Lung (tissue), 12 donors: Measurements from ENCODE around the gene PACSIN3. TPM values are rescaled to one million over a fixed set of nuclear protein-coding genes. Genes with fewer than 3 reads are reported as not detected.

Experiments used
- ATAC-seq: fragments of 200-7000 bp; cut with Tn5 transposase; one replicate; pipeline ENCODE4 v1.9.1; 2020; ENCODE audit warnings: moderate number of reproducible peaks; ENCODE audit not compliant: insufficient read depth, low FRiP score
- DNase-seq, 3 donors: peaks; one replicate each; pipeline ENCODE4 v3.0.0-alpha.2; 2013 to 2017
- H3K27ac ChIP-seq, 2 donors: one replicate each; pipeline ENCODE4 v1.5.1; 2013; ENCODE audit warnings: mild to moderate bottlenecking in 2 of 2, moderate library complexity in 2 of 2, control low read depth in 1 of 2, inconsistent platforms in 1 of 2, low read depth in 1 of 2, low read length in 1 of 2
- H3K27me3 ChIP-seq, 3 donors: one replicate each; pipeline ENCODE4 v1.5.1; 2013; ENCODE audit warnings: low read length in 2 of 3; ENCODE audit not compliant: control insufficient read depth in 3 of 3, insufficient read depth in 3 of 3
- H3K36me3 ChIP-seq, 4 donors: one replicate each; pipeline ENCODE4 v1.5.1; 2013; ENCODE audit warnings: low read length in 4 of 4, mild to moderate bottlenecking in 1 of 4, moderate library complexity in 1 of 4; ENCODE audit not compliant: control insufficient read depth in 4 of 4, insufficient read depth in 4 of 4
- H3K4me1 ChIP-seq, 5 donors: one replicate each; pipeline ENCODE4 v1.5.1; 2013; ENCODE audit warnings: low read length in 5 of 5, mild to moderate bottlenecking in 2 of 5, moderate library complexity in 1 of 5; ENCODE audit not compliant: control insufficient read depth in 5 of 5, insufficient read depth in 5 of 5
- H3K4me3 ChIP-seq: one replicate; pipeline ENCODE4 v1.5.1; 2013; ENCODE audit warnings: mild to moderate bottlenecking, control low read depth, moderate library complexity
- H3K9ac ChIP-seq, 2 donors: one replicate each; pipeline ENCODE4 v1.5.1; 2013; ENCODE audit warnings: low read length in 2 of 2, control low read depth in 1 of 2; ENCODE audit not compliant: insufficient read depth in 1 of 2
- H3K9me3 ChIP-seq, 4 donors: one replicate each; pipeline ENCODE4 v1.5.1; 2013; ENCODE audit warnings: low read length in 3 of 4, mild to moderate bottlenecking in 1 of 4, moderate library complexity in 1 of 4; ENCODE audit not compliant: control insufficient read depth in 4 of 4, insufficient read depth in 3 of 4
- WGBS, 2 donors: extraction: QIAGEN DNeasy Blood & Tissue Kit; methylation state at CpG; one replicate each; pipeline ENCODE4 v1.1.7; 2013; 5-methylcytosine and 5-hydroxymethylcytosine counted together
- polyA plus RNA-seq, 2 donors: library from polyadenylated mRNA; stranded (reverse); fragments of 200-250 nt; gene quantifications; one replicate each; pipeline ENCODE4 v1.2.1, GENCODE V29; 2013
- total RNA-seq, 2 donors: library from RNA; depleted of rRNA in 1 of 2; stranded (reverse); fragments of >200 nt in 1 of 2; gene quantifications; one replicate each; pipeline ENCODE4 v1.2.1, GENCODE V29; 2014 to 2021
- TF ChIP-seq, protein P1 (sequence below): IDR thresholded peaks from 2 replicates; pipeline ENCODE4 v1.5.1; 2012; ENCODE audit warnings: mild to moderate bottlenecking; ENCODE audit errors: control extremely low read depth, extremely low read depth
- donor health status: control.
- donor health status: control.
- donor health status: Bipolar disorder and iron deficiency.
- donor health status: healthy.
- donor health status: DM: yes; HTN: yes; CAD: no.

The PACSIN3 gene
- total and polyA plus RNA-seq, 4 donors = 20.6 to 53.3 (median 36.3) TPM

DNA sequence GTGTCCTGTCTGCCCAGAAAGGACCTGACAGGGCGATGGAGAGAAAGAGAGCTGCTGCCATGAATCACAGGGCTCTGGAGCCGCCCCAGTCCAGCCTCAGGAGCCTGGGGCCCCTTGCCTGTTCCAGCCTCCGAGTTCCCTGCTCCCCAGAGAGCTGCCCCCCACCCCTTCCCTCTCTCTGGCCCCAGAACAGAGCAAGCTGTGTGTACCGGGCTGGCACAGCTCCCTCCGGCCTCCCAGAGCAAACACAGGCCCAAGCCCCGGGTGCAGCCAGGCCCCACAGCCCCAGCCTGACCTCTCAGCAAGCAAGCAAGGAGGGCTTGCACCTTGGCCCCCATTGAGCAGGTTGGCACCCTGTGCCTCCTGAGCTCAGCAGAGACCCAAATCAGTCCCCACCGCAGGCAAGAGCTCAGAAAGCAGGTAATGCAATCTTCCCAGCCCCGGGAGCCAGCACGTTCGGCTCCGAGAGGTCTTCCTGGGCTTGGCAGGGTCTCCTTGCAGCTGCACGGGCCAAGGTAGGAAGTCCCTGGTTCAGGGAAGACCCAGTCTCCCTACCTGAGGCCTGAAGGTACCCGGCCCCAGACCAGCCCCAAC lies 1.4 kb downstream of the PACSIN3 start:
- WGBS, 2 donors = 51 to 77% methylated on average over 11 to 13 of the region's 13 CpGs
- Histone ChIP-seq H3K9me3 (no peaks in the 10 kb centered on the region), H3K9ac (peak overlapping the region; percentile 16 to 53), H3K27ac (peak overlapping the region; percentile 95 to 98), H3K4me3 (peak overlapping the region; percentile 70), H3K36me3 (peaks cover 0 to 2% (median 0%) of the 10 kb centered on the region in 4 donors), H3K4me1 (peaks cover 4 to 29% (median 5%) of the 10 kb centered on the region in 5 donors), H3K27me3 (no peaks in the 10 kb centered on the region)
- DNase-seq (peak; percentile 39 to 62 (median 59)), ATAC-seq (no peak)
- TF ChIP-seq, protein P1, sequence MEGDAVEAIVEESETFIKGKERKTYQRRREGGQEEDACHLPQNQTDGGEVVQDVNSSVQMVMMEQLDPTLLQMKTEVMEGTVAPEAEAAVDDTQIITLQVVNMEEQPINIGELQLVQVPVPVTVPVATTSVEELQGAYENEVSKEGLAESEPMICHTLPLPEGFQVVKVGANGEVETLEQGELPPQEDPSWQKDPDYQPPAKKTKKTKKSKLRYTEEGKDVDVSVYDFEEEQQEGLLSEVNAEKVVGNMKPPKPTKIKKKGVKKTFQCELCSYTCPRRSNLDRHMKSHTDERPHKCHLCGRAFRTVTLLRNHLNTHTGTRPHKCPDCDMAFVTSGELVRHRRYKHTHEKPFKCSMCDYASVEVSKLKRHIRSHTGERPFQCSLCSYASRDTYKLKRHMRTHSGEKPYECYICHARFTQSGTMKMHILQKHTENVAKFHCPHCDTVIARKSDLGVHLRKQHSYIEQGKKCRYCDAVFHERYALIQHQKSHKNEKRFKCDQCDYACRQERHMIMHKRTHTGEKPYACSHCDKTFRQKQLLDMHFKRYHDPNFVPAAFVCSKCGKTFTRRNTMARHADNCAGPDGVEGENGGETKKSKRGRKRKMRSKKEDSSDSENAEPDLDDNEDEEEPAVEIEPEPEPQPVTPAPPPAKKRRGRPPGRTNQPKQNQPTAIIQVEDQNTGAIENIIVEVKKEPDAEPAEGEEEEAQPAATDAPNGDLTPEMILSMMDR = no peak

DNA sequence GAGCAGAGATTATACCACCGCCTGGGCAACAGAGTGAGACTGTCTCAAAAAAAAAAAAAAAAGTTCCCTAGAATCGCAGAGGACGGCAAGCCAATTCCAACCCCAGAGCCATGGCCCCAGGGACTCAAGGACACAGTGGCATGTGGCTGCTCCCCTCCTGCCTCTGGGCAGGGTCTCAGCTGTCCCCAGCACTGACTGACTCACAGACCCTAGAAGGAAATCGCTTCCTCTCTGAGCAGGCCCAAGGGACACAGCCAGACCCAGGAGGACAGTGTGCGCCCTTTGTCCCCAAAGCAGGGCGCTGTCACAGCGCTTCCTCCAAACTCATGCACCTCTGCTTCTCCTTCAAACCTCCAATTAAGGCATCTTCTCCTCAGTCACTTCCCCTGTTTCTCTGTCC lies 2.3 kb downstream of the PACSIN3 start:
- ATAC-seq (no peak), DNase-seq (no peak)
- Histone ChIP-seq H3K4me3 (no peak overlapping the region), H3K36me3 (peaks cover 0 to 10% (median 2%) of the 10 kb centered on the region in 4 donors), H3K9ac (no peak overlapping the region), H3K27ac (peak overlapping the region; percentile 95 to 98), H3K9me3 (no peaks in the 10 kb centered on the region), H3K27me3 (no peaks in the 10 kb centered on the region), H3K4me1 (peaks cover 4 to 29% (median 5%) of the 10 kb centered on the region in 5 donors)
- 86 to 97% methylated on average over 6 to 7 of the region's 7 CpGs for WGBS, 2 donors
- TF ChIP-seq, protein P1 = no peak

DNA sequence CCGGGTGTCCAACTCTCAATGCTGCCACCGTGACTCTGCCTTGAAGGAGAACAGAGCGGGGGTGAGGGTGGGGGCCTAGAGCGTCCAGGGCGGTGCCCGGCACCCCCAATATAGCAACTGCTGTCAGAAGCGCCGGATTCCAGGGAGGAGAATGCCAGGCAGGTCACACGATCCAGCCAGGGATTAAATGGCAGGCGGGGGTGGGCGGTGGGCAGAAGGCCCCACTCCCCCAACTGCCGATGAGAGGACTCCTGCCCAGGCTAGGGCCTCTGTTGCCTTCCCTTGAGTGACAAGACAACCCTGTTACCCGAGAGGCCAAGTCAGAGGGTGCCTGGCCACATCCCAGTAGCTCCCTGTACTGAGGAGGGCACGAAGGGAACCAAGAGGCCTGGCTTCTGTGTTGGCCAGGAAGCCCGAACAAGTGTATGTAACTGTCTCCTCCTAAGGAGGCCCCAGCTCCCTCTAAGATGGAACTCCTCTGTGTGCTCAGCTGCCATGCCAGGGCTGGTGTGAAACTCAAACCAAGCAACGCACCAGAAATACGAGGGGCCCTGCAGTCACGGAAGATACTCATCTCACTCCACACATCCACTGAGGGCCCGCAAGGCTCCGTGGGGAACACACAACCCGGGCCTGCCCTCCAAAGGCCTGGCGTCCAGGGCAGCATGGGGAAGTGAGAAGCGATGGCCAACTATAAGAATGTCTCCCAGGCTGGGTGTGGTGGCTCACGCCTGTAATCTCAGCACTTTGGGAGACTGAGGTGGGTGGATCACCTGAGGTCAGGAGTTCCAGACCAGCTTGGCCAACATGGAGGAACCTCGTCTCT lies 3.0 kb downstream of the PACSIN3 start:
- ATAC-seq (no peak), DNase-seq (no peak)
- peaks cover 0 to 15% (median 5%) of the 10 kb centered on the region in 4 donors for H3K36me3 ChIP-seq
- no peaks in the 10 kb centered on the region for H3K9me3 ChIP-seq
- H3K27ac ChIP-seq = peak overlapping the region in 1 of 2 donors; percentile 98
- no peaks in the 10 kb centered on the region for H3K27me3 ChIP-seq
- no peak overlapping the region for H3K9ac ChIP-seq
- H3K4me1 ChIP-seq = peaks cover 2 to 27% (median 5%) of the 10 kb centered on the region in 5 donors
- WGBS, 2 donors = 92 to 95% methylated on average over 25 of the region's 25 CpGs
- H3K4me3 ChIP-seq = no peak overlapping the region
- TF ChIP-seq, protein P1 = no peak
